ENCODE data around the gene ZNF775. TPM values are rescaled to one million over a fixed set of nuclear protein-coding genes. Genes with fewer than 3 reads are reported as not detected.

Gene ZNF775
- total and polyA plus RNA-seq, 2 donors: 6.6 to 7.6 TPM

GRCh38 chr7:150404805-150405583 lies 25.9 kb downstream of the ZNF775 start:
- peak in 4 of 9 donors; percentile 71 to 89 (median 81) for DNase-seq (ENCODE audit: low read depth in 6 of 9, low spot score in 9 of 9)
- H3K4me1 ChIP-seq (ENCODE audit: control insufficient read depth in 2 of 2, insufficient read depth in 2 of 2, low read length in 2 of 2): peaks cover 15 to 55% of the 10 kb centered on the region in 2 donors
- H3K27ac ChIP-seq (ENCODE audit: low read depth in 1 of 2, low read length in 1 of 2): peak overlapping the region; percentile 92 to 93
- no peaks in the 10 kb centered on the region for H3K27me3 ChIP-seq (ENCODE audit: control insufficient read depth in 2 of 2, insufficient read depth in 1 of 2, low read length in 1 of 2)
- H3K36me3 ChIP-seq (ENCODE audit: control insufficient read depth in 2 of 2, insufficient read depth in 2 of 2, low read length in 1 of 2): peaks cover 11 to 19% of the 10 kb centered on the region in 2 donors
- peak overlapping the region; percentile 70 to 74 for H3K4me3 ChIP-seq (ENCODE audit: low read length in 2 of 2)
- under 1% methylated on average over 86 of the region's 86 CpGs for WGBS
- peaks cover 0 to 3% of the 10 kb centered on the region in 2 donors for H3K9me3 ChIP-seq (ENCODE audit: control insufficient read depth in 2 of 2, insufficient read depth in 1 of 2, low read length in 1 of 2)

GRCh38 chr7:150405584-150406311 lies 26.6 kb downstream of the ZNF775 start:
- Histone ChIP-seq H3K27me3 (ENCODE audit: control insufficient read depth in 2 of 2, insufficient read depth in 1 of 2, low read length in 1 of 2) (no peaks in the 10 kb centered on the region), H3K4me1 (ENCODE audit: control insufficient read depth in 2 of 2, insufficient read depth in 2 of 2, low read length in 2 of 2) (peaks cover 15 to 55% of the 10 kb centered on the region in 2 donors), H3K4me3 (ENCODE audit: low read length in 2 of 2) (peak overlapping the region; percentile 70 to 74), H3K9me3 (ENCODE audit: control insufficient read depth in 2 of 2, insufficient read depth in 1 of 2, low read length in 1 of 2) (peaks cover 0 to 3% of the 10 kb centered on the region in 2 donors), H3K36me3 (ENCODE audit: control insufficient read depth in 2 of 2, insufficient read depth in 2 of 2, low read length in 1 of 2) (peaks cover 19 to 27% of the 10 kb centered on the region in 2 donors), H3K27ac (ENCODE audit: low read depth in 1 of 2, low read length in 1 of 2) (peak overlapping the region; percentile 93 to 94)
- peak in 4 of 9 donors; percentile 33 to 66 (median 60) for DNase-seq (ENCODE audit: low read depth in 6 of 9, low spot score in 9 of 9)
- WGBS: 6% methylated on average over 35 of the region's 35 CpGs

GRCh38 chr7:150406312-150406566 lies 27.1 kb downstream of the ZNF775 start:
- peak overlapping the region; percentile 70 to 74 for H3K4me3 ChIP-seq (ENCODE audit: low read length in 2 of 2)
- peaks cover 24 to 32% of the 10 kb centered on the region in 2 donors for H3K36me3 ChIP-seq (ENCODE audit: control insufficient read depth in 2 of 2, insufficient read depth in 2 of 2, low read length in 1 of 2)
- H3K27me3 ChIP-seq (ENCODE audit: control insufficient read depth in 2 of 2, insufficient read depth in 1 of 2, low read length in 1 of 2): no peaks in the 10 kb centered on the region
- DNase-seq (ENCODE audit: low read depth in 6 of 9, low spot score in 9 of 9): peak in 2 of 9 donors; percentile 41 to 66
- H3K4me1 ChIP-seq (ENCODE audit: control insufficient read depth in 2 of 2, insufficient read depth in 2 of 2, low read length in 2 of 2): peaks cover 15 to 55% of the 10 kb centered on the region in 2 donors
- 3% methylated on average over 2 of the region's 2 CpGs for WGBS
- H3K27ac ChIP-seq (ENCODE audit: low read depth in 1 of 2, low read length in 1 of 2): peak overlapping the region; percentile 93 to 94
- peaks cover 0 to under 1% of the 10 kb centered on the region in 2 donors for H3K9me3 ChIP-seq (ENCODE audit: control insufficient read depth in 2 of 2, insufficient read depth in 1 of 2, low read length in 1 of 2)

- peak in 6 of 9 donors; percentile 58 to 87 (median 65) for DNase-seq (ENCODE audit: low read depth in 6 of 9, low spot score in 9 of 9)
- peaks cover 15 to 55% of the 10 kb centered on the region in 2 donors for H3K4me1 ChIP-seq (ENCODE audit: control insufficient read depth in 2 of 2, insufficient read depth in 2 of 2, low read length in 2 of 2)
- H3K4me3 ChIP-seq (ENCODE audit: low read length in 2 of 2): peak overlapping the region; percentile 70 to 74
- H3K27ac ChIP-seq (ENCODE audit: low read depth in 1 of 2, low read length in 1 of 2): peak overlapping the region; percentile 93 to 94
- peaks cover 29 to 37% of the 10 kb centered on the region in 2 donors for H3K36me3 ChIP-seq (ENCODE audit: control insufficient read depth in 2 of 2, insufficient read depth in 2 of 2, low read length in 1 of 2)
- no peaks in the 10 kb centered on the region for H3K27me3 ChIP-seq (ENCODE audit: control insufficient read depth in 2 of 2, insufficient read depth in 1 of 2, low read length in 1 of 2)
- H3K9me3 ChIP-seq (ENCODE audit: control insufficient read depth in 2 of 2, insufficient read depth in 1 of 2, low read length in 1 of 2): no peaks in the 10 kb centered on the region
- WGBS: 37% methylated on average over 10 of the region's 10 CpGs
Observed at GRCh38 chr7:150406567-150407421, 27.7 kb downstream of the ZNF775 start.

GRCh38 chr7:150407588-150408392 lies 28.7 kb downstream of the ZNF775 start:
- Histone ChIP-seq H3K36me3 (ENCODE audit: control insufficient read depth in 2 of 2, insufficient read depth in 2 of 2, low read length in 1 of 2) (peaks cover 37 to 47% of the 10 kb centered on the region in 2 donors), H3K27me3 (ENCODE audit: control insufficient read depth in 2 of 2, insufficient read depth in 1 of 2, low read length in 1 of 2) (no peaks in the 10 kb centered on the region), H3K9me3 (ENCODE audit: control insufficient read depth in 2 of 2, insufficient read depth in 1 of 2, low read length in 1 of 2) (no peaks in the 10 kb centered on the region), H3K27ac (ENCODE audit: low read depth in 1 of 2, low read length in 1 of 2) (peak overlapping the region in 1 of 2 donors; percentile 93), H3K4me1 (ENCODE audit: control insufficient read depth in 2 of 2, insufficient read depth in 2 of 2, low read length in 2 of 2) (peaks cover 15 to 55% of the 10 kb centered on the region in 2 donors), H3K4me3 (ENCODE audit: low read length in 2 of 2) (no peak overlapping the region)
- WGBS: 99% methylated on average over 91 of the region's 91 CpGs
- DNase-seq (ENCODE audit: low read depth in 6 of 9, low spot score in 9 of 9): no peak

GRCh38 chr7:150408393-150409299 lies 29.5 kb downstream of the ZNF775 start:
- Histone ChIP-seq H3K27ac (ENCODE audit: low read depth in 1 of 2, low read length in 1 of 2) (peak overlapping the region in 1 of 2 donors; percentile 45), H3K9me3 (ENCODE audit: control insufficient read depth in 2 of 2, insufficient read depth in 1 of 2, low read length in 1 of 2) (no peaks in the 10 kb centered on the region), H3K4me3 (ENCODE audit: low read length in 2 of 2) (no peak overlapping the region), H3K36me3 (ENCODE audit: control insufficient read depth in 2 of 2, insufficient read depth in 2 of 2, low read length in 1 of 2) (peaks cover 37 to 49% of the 10 kb centered on the region in 2 donors), H3K4me1 (ENCODE audit: control insufficient read depth in 2 of 2, insufficient read depth in 2 of 2, low read length in 2 of 2) (peaks cover 15 to 49% of the 10 kb centered on the region in 2 donors), H3K27me3 (ENCODE audit: control insufficient read depth in 2 of 2, insufficient read depth in 1 of 2, low read length in 1 of 2) (no peaks in the 10 kb centered on the region)
- 90% methylated on average over 22 of the region's 22 CpGs for WGBS
- DNase-seq (ENCODE audit: low read depth in 6 of 9, low spot score in 9 of 9): no peak

- Histone ChIP-seq H3K27ac (ENCODE audit: low read depth in 1 of 2, low read length in 1 of 2) (no peak overlapping the region), H3K9me3 (ENCODE audit: control insufficient read depth in 2 of 2, insufficient read depth in 1 of 2, low read length in 1 of 2) (no peaks in the 10 kb centered on the region), H3K4me1 (ENCODE audit: control insufficient read depth in 2 of 2, insufficient read depth in 2 of 2, low read length in 2 of 2) (peaks cover 10 to 41% of the 10 kb centered on the region in 2 donors), H3K36me3 (ENCODE audit: control insufficient read depth in 2 of 2, insufficient read depth in 2 of 2, low read length in 1 of 2) (peaks cover 37 to 49% of the 10 kb centered on the region in 2 donors), H3K27me3 (ENCODE audit: control insufficient read depth in 2 of 2, insufficient read depth in 1 of 2, low read length in 1 of 2) (no peaks in the 10 kb centered on the region), H3K4me3 (ENCODE audit: low read length in 2 of 2) (no peak overlapping the region)
- WGBS: 92% methylated on average over 10 of the region's 10 CpGs
- DNase-seq (ENCODE audit: low read depth in 6 of 9, low spot score in 9 of 9): no peak
Observed at GRCh38 chr7:150409300-150410030, 30.3 kb downstream of the ZNF775 start.

Measured in thymus (tissue), 11 donors.